Measurements from ENCODE around the gene PPP4R3A.
A peak's percentile ranks its signal among the peaks of the same experiment; 100 is the strongest.

The PPP4R3A gene

GRCh38 chr14:91482263-91483013 is 27.7 kb downstream of the PPP4R3A start:
- no peak overlapping the region for H3K4me3 ChIP-seq (ENCODE audit: low read length in 2 of 2)
- H3K9ac ChIP-seq (ENCODE audit: low read depth in 1 of 2, low read length in 2 of 2) = no peak overlapping the region
- peaks cover 0 to 3% of the 10 kb centered on the region in 2 donors for H3K4me1 ChIP-seq (ENCODE audit: control insufficient read depth in 2 of 2, insufficient read depth in 2 of 2, low read length in 2 of 2)
- H3K27ac ChIP-seq (ENCODE audit: low read depth in 2 of 2, low read length in 2 of 2) = no peak overlapping the region
- no peaks in the 10 kb centered on the region for H3K9me3 ChIP-seq (ENCODE audit: control insufficient read depth in 2 of 2, low read length in 2 of 2)
- H3K36me3 ChIP-seq (ENCODE audit: control insufficient read depth in 2 of 2, insufficient read depth in 2 of 2, low read length in 2 of 2) = peaks cover 68 to 72% of the 10 kb centered on the region in 2 donors
- no peaks in the 10 kb centered on the region for H3K27me3 ChIP-seq (ENCODE audit: control insufficient read depth in 2 of 2, insufficient read depth in 2 of 2, low read length in 2 of 2)

GRCh38 chr14:91477388-91477787 is 32.7 kb downstream of the PPP4R3A start:
- no peak overlapping the region for H3K4me3 ChIP-seq (ENCODE audit: low read length in 2 of 2)
- peaks cover 75 to 76% of the 10 kb centered on the region in 2 donors for H3K36me3 ChIP-seq (ENCODE audit: control insufficient read depth in 2 of 2, insufficient read depth in 2 of 2, low read length in 2 of 2)
- H3K27ac ChIP-seq (ENCODE audit: low read depth in 2 of 2, low read length in 2 of 2) = no peak overlapping the region
- no peaks in the 10 kb centered on the region for H3K4me1 ChIP-seq (ENCODE audit: control insufficient read depth in 2 of 2, insufficient read depth in 2 of 2, low read length in 2 of 2)
- H3K9ac ChIP-seq (ENCODE audit: low read depth in 1 of 2, low read length in 2 of 2) = no peak overlapping the region
- no peaks in the 10 kb centered on the region for H3K9me3 ChIP-seq (ENCODE audit: control insufficient read depth in 2 of 2, low read length in 2 of 2)
- no peaks in the 10 kb centered on the region for H3K27me3 ChIP-seq (ENCODE audit: control insufficient read depth in 2 of 2, insufficient read depth in 2 of 2, low read length in 2 of 2)

- Histone ChIP-seq H3K9me3 (ENCODE audit: control insufficient read depth in 2 of 2, low read length in 2 of 2) (no peaks in the 10 kb centered on the region), H3K27me3 (ENCODE audit: control insufficient read depth in 2 of 2, insufficient read depth in 2 of 2, low read length in 2 of 2) (no peaks in the 10 kb centered on the region), H3K4me3 (ENCODE audit: low read length in 2 of 2) (no peak overlapping the region), H3K4me1 (ENCODE audit: control insufficient read depth in 2 of 2, insufficient read depth in 2 of 2, low read length in 2 of 2) (no peaks in the 10 kb centered on the region), H3K27ac (ENCODE audit: low read depth in 2 of 2, low read length in 2 of 2) (no peak overlapping the region), H3K9ac (ENCODE audit: low read depth in 1 of 2, low read length in 2 of 2) (no peak overlapping the region), H3K36me3 (ENCODE audit: control insufficient read depth in 2 of 2, insufficient read depth in 2 of 2, low read length in 2 of 2) (peaks cover 59 to 68% of the 10 kb centered on the region in 2 donors)
Measured at GRCh38 chr14:91473046-91473445, 37.1 kb downstream of the PPP4R3A start.

GRCh38 chr14:91470216-91470615 is 39.9 kb downstream of the PPP4R3A start:
- Histone ChIP-seq H3K27me3 (ENCODE audit: control insufficient read depth in 2 of 2, insufficient read depth in 2 of 2, low read length in 2 of 2) (no peaks in the 10 kb centered on the region), H3K9me3 (ENCODE audit: control insufficient read depth in 2 of 2, low read length in 2 of 2) (no peaks in the 10 kb centered on the region), H3K36me3 (ENCODE audit: control insufficient read depth in 2 of 2, insufficient read depth in 2 of 2, low read length in 2 of 2) (peaks cover 58 to 66% of the 10 kb centered on the region in 2 donors), H3K9ac (ENCODE audit: low read depth in 1 of 2, low read length in 2 of 2) (no peak overlapping the region), H3K4me3 (ENCODE audit: low read length in 2 of 2) (no peak overlapping the region), H3K4me1 (ENCODE audit: control insufficient read depth in 2 of 2, insufficient read depth in 2 of 2, low read length in 2 of 2) (no peaks in the 10 kb centered on the region), H3K27ac (ENCODE audit: low read depth in 2 of 2, low read length in 2 of 2) (no peak overlapping the region)

- Histone ChIP-seq H3K4me3 (ENCODE audit: low read length in 2 of 2) (no peak overlapping the region), H3K27ac (ENCODE audit: low read depth in 2 of 2, low read length in 2 of 2) (no peak overlapping the region), H3K9ac (ENCODE audit: low read depth in 1 of 2, low read length in 2 of 2) (no peak overlapping the region), H3K36me3 (ENCODE audit: control insufficient read depth in 2 of 2, insufficient read depth in 2 of 2, low read length in 2 of 2) (peaks cover 68 to 72% of the 10 kb centered on the region in 2 donors), H3K9me3 (ENCODE audit: control insufficient read depth in 2 of 2, low read length in 2 of 2) (no peaks in the 10 kb centered on the region), H3K27me3 (ENCODE audit: control insufficient read depth in 2 of 2, insufficient read depth in 2 of 2, low read length in 2 of 2) (no peaks in the 10 kb centered on the region), H3K4me1 (ENCODE audit: control insufficient read depth in 2 of 2, insufficient read depth in 2 of 2, low read length in 2 of 2) (no peaks in the 10 kb centered on the region)
Measured at GRCh38 chr14:91466192-91466591, 43.9 kb downstream of the PPP4R3A start.

GRCh38 chr14:91464615-91465205 is 45.4 kb downstream of the PPP4R3A start:
- Histone ChIP-seq H3K4me3 (ENCODE audit: low read length in 2 of 2) (no peak overlapping the region), H3K9me3 (ENCODE audit: control insufficient read depth in 2 of 2, low read length in 2 of 2) (no peaks in the 10 kb centered on the region), H3K27ac (ENCODE audit: low read depth in 2 of 2, low read length in 2 of 2) (no peak overlapping the region), H3K36me3 (ENCODE audit: control insufficient read depth in 2 of 2, insufficient read depth in 2 of 2, low read length in 2 of 2) (peaks cover 67 to 72% of the 10 kb centered on the region in 2 donors), H3K9ac (ENCODE audit: low read depth in 1 of 2, low read length in 2 of 2) (no peak overlapping the region), H3K27me3 (ENCODE audit: control insufficient read depth in 2 of 2, insufficient read depth in 2 of 2, low read length in 2 of 2) (no peaks in the 10 kb centered on the region), H3K4me1 (ENCODE audit: control insufficient read depth in 2 of 2, insufficient read depth in 2 of 2, low read length in 2 of 2) (no peaks in the 10 kb centered on the region)

- H3K9ac ChIP-seq (ENCODE audit: low read depth in 1 of 2, low read length in 2 of 2) = no peak overlapping the region
- no peaks in the 10 kb centered on the region for H3K27me3 ChIP-seq (ENCODE audit: control insufficient read depth in 2 of 2, insufficient read depth in 2 of 2, low read length in 2 of 2)
- H3K9me3 ChIP-seq (ENCODE audit: control insufficient read depth in 2 of 2, low read length in 2 of 2) = no peaks in the 10 kb centered on the region
- H3K4me1 ChIP-seq (ENCODE audit: control insufficient read depth in 2 of 2, insufficient read depth in 2 of 2, low read length in 2 of 2) = no peaks in the 10 kb centered on the region
- H3K4me3 ChIP-seq (ENCODE audit: low read length in 2 of 2) = no peak overlapping the region
- no peak overlapping the region for H3K27ac ChIP-seq (ENCODE audit: low read depth in 2 of 2, low read length in 2 of 2)
- peaks cover 49 to 67% of the 10 kb centered on the region in 2 donors for H3K36me3 ChIP-seq (ENCODE audit: control insufficient read depth in 2 of 2, insufficient read depth in 2 of 2, low read length in 2 of 2)
Measured at GRCh38 chr14:91458612-91459011, 51.5 kb downstream of the PPP4R3A start.

GRCh38 chr14:91456283-91456682 is 53.8 kb downstream of the PPP4R3A start:
- Histone ChIP-seq H3K9me3 (ENCODE audit: control insufficient read depth in 2 of 2, low read length in 2 of 2) (no peaks in the 10 kb centered on the region), H3K27me3 (ENCODE audit: control insufficient read depth in 2 of 2, insufficient read depth in 2 of 2, low read length in 2 of 2) (no peaks in the 10 kb centered on the region), H3K27ac (ENCODE audit: low read depth in 2 of 2, low read length in 2 of 2) (no peak overlapping the region), H3K4me3 (ENCODE audit: low read length in 2 of 2) (no peak overlapping the region), H3K36me3 (ENCODE audit: control insufficient read depth in 2 of 2, insufficient read depth in 2 of 2, low read length in 2 of 2) (peaks cover 30 to 49% of the 10 kb centered on the region in 2 donors), H3K4me1 (ENCODE audit: control insufficient read depth in 2 of 2, insufficient read depth in 2 of 2, low read length in 2 of 2) (no peaks in the 10 kb centered on the region), H3K9ac (ENCODE audit: low read depth in 1 of 2, low read length in 2 of 2) (no peak overlapping the region)

- no peak overlapping the region for H3K9ac ChIP-seq (ENCODE audit: low read depth in 1 of 2, low read length in 2 of 2)
- no peaks in the 10 kb centered on the region for H3K9me3 ChIP-seq (ENCODE audit: control insufficient read depth in 2 of 2, low read length in 2 of 2)
- no peak overlapping the region for H3K27ac ChIP-seq (ENCODE audit: low read depth in 2 of 2, low read length in 2 of 2)
- no peak overlapping the region for H3K4me3 ChIP-seq (ENCODE audit: low read length in 2 of 2)
- no peaks in the 10 kb centered on the region for H3K4me1 ChIP-seq (ENCODE audit: control insufficient read depth in 2 of 2, insufficient read depth in 2 of 2, low read length in 2 of 2)
- no peaks in the 10 kb centered on the region for H3K27me3 ChIP-seq (ENCODE audit: control insufficient read depth in 2 of 2, insufficient read depth in 2 of 2, low read length in 2 of 2)
- H3K36me3 ChIP-seq (ENCODE audit: control insufficient read depth in 2 of 2, insufficient read depth in 2 of 2, low read length in 2 of 2) = peaks cover 16 to 35% of the 10 kb centered on the region in 2 donors
Measured at GRCh38 chr14:91454580-91454979, 55.5 kb downstream of the PPP4R3A start.

- Histone ChIP-seq H3K27ac (ENCODE audit: low read depth in 2 of 2, low read length in 2 of 2) (peak overlapping the region in 1 of 2 donors; percentile 25), H3K27me3 (ENCODE audit: control insufficient read depth in 2 of 2, insufficient read depth in 2 of 2, low read length in 2 of 2) (no peaks in the 10 kb centered on the region)
Measured at GRCh38 chr14:91454155-91454554, 56.0 kb downstream of the PPP4R3A start.

More at GRCh38 chr14:91454155-91454554, 56.0 kb downstream of the PPP4R3A start:
- no peaks in the 10 kb centered on the region for H3K4me1 ChIP-seq (ENCODE audit: control insufficient read depth in 2 of 2, insufficient read depth in 2 of 2, low read length in 2 of 2)
- no peaks in the 10 kb centered on the region for H3K9me3 ChIP-seq (ENCODE audit: control insufficient read depth in 2 of 2, low read length in 2 of 2)
- H3K4me3 ChIP-seq (ENCODE audit: low read length in 2 of 2) = no peak overlapping the region
- no peak overlapping the region for H3K9ac ChIP-seq (ENCODE audit: low read depth in 1 of 2, low read length in 2 of 2)
- peaks cover 16 to 31% of the 10 kb centered on the region in 2 donors for H3K36me3 ChIP-seq (ENCODE audit: control insufficient read depth in 2 of 2, insufficient read depth in 2 of 2, low read length in 2 of 2)
